Loucy (cell line): ENCODE data around the gene DDX60.

Source experiments
- EZH2phosphoT487 ChIP-seq: fragments of 200-600 bp; IDR thresholded peaks from 2 replicates; pipeline ENCODE4 v1.6.1; 2018; ENCODE audit warnings: antibody characterized with exemption, mild to moderate bottlenecking, moderate library complexity, borderline replicate concordance
- TF ChIP-seq, protein P1 (sequence below): fragments of 200-600 bp; sonication (generic); conservative IDR thresholded peaks from 2 replicates; pipeline ENCODE4 v1.5.1; 2014; ENCODE audit warnings: mild to moderate bottlenecking, antibody characterized with exemption, low read length

- TF ChIP-seq, protein P1, sequence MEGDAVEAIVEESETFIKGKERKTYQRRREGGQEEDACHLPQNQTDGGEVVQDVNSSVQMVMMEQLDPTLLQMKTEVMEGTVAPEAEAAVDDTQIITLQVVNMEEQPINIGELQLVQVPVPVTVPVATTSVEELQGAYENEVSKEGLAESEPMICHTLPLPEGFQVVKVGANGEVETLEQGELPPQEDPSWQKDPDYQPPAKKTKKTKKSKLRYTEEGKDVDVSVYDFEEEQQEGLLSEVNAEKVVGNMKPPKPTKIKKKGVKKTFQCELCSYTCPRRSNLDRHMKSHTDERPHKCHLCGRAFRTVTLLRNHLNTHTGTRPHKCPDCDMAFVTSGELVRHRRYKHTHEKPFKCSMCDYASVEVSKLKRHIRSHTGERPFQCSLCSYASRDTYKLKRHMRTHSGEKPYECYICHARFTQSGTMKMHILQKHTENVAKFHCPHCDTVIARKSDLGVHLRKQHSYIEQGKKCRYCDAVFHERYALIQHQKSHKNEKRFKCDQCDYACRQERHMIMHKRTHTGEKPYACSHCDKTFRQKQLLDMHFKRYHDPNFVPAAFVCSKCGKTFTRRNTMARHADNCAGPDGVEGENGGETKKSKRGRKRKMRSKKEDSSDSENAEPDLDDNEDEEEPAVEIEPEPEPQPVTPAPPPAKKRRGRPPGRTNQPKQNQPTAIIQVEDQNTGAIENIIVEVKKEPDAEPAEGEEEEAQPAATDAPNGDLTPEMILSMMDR: no peak
- TF ChIP-seq EZH2phosphoT487: no peak
These were observed 41.7 kb upstream of the DDX60 start for GRCh38 chr4:168360271-168360670.
